HepG2 (cell line): ENCODE data around the gene KCTD19. TPM values are rescaled to one million over a fixed set of nuclear protein-coding genes. Genes with fewer than 3 reads are reported as not detected.
A peak's percentile ranks its signal among the peaks of the same experiment; 100 is the strongest.

Experiments
- JDP2 ChIP-seq: sonication (generic); formaldehyde crosslinking; IDR thresholded peaks from 2 replicates; pipeline ENCODE4 v1.8.1; 2022; ENCODE audit warnings: missing genetic modification reagents, borderline replicate concordance
- KLF13 ChIP-seq: sonication (generic); formaldehyde crosslinking; IDR thresholded peaks from 2 replicates; pipeline ENCODE4 v1.4.0; 2020; ENCODE audit warnings: mild to moderate bottlenecking, missing genetic modification reagents
- MAF1 ChIP-seq: sonication (generic); formaldehyde crosslinking; IDR thresholded peaks from 2 replicates; pipeline ENCODE4 v1.5.0; 2020; ENCODE audit warnings: missing genetic modification reagents, borderline replicate concordance
- MIER2 ChIP-seq: IDR thresholded peaks from 2 replicates; pipeline ENCODE4 v1.6.1; 2016; ENCODE audit warnings: missing biosample characterization, missing genetic modification reagents
- NPAS2 ChIP-seq: sonication (generic); formaldehyde crosslinking; IDR thresholded peaks from 2 replicates; pipeline ENCODE4 v1.8.0; 2022; ENCODE audit warnings: mild to moderate bottlenecking, missing genetic modification reagents, borderline replicate concordance
- RBAK ChIP-seq: sonication (generic); formaldehyde crosslinking; IDR thresholded peaks from 2 replicates; pipeline ENCODE4 v1.5.1; 2020; ENCODE audit warnings: mild to moderate bottlenecking, missing genetic modification reagents
- SATB2 ChIP-seq: sonication (generic); formaldehyde crosslinking; IDR thresholded peaks from 2 replicates; pipeline ENCODE4 v1.5.0; 2020; ENCODE audit warnings: missing genetic modification reagents
- ZNF251 ChIP-seq: sonication (generic); formaldehyde crosslinking; IDR thresholded peaks from 2 replicates; pipeline ENCODE4 v1.9.0; 2021; ENCODE audit warnings: mild to moderate bottlenecking, missing genetic modification reagents
- ZNF253 ChIP-seq: sonication (generic); formaldehyde crosslinking; IDR thresholded peaks from 2 replicates; pipeline ENCODE4 v1.8.0; 2022; ENCODE audit warnings: mild to moderate bottlenecking, missing genetic modification reagents, borderline replicate concordance
- ZNF296 ChIP-seq: sonication (generic); formaldehyde crosslinking; conservative IDR thresholded peaks from 2 replicates; pipeline ENCODE4 v1.5.0; 2020; ENCODE audit warnings: mild to moderate bottlenecking, missing genetic modification reagents
- ZNF543 ChIP-seq: sonication (generic); formaldehyde crosslinking; IDR thresholded peaks from 2 replicates; pipeline ENCODE4 v1.4.0; 2020; ENCODE audit warnings: mild to moderate bottlenecking, missing genetic modification reagents
- ZNF782 ChIP-seq: sonication (generic); formaldehyde crosslinking; IDR thresholded peaks from 2 replicates; pipeline ENCODE4 v1.4.0; 2020; ENCODE audit warnings: missing genetic modification reagents, mild to moderate bottlenecking, borderline replicate concordance
- ZNF788 ChIP-seq: sonication (generic); formaldehyde crosslinking; IDR thresholded peaks from 2 replicates; pipeline ENCODE4 v1.5.0; 2020; ENCODE audit warnings: mild to moderate bottlenecking, missing genetic modification reagents, borderline replicate concordance
- polyA plus RNA-seq, 8 experiments: library from polyadenylated mRNA; depleted of rRNA in 3 of 8; stranded (reverse) in 7 of 8; unstranded in 1 of 8; fragments of >200 nt; fragmentation: Illumina TruSeq in 4 of 8; extraction: Trizol in 4 of 8; gene quantifications; 2 replicates each; pipeline versions ENCODE4 v1.2.1 to v1.2.3, GENCODE V29; 2011 to 2016; ENCODE audit warnings: low read depth in 4 of 8, missing spikeins in 1 of 8, mixed read lengths in 1 of 8; ENCODE audit not compliant: insufficient read depth in 1 of 8
- total RNA-seq, 5 experiments: library from RNA; depleted of rRNA; stranded (reverse); fragments of >200 nt; fragmentation: Illumina TruSeq; extraction: Trizol; gene quantifications; 2 replicates each; pipeline ENCODE4 v1.2.3, GENCODE V29; 2016; ENCODE audit warnings: low read depth in 1 of 5
- TF ChIP-seq, protein P1 (sequence below): sonication (generic); formaldehyde crosslinking; IDR thresholded peaks from 2 replicates; pipeline ENCODE4 v1.4.0; 2020; ENCODE audit warnings: missing genetic modification reagents
- TF ChIP-seq, protein P2 (sequence below): sonication (generic); formaldehyde crosslinking; IDR thresholded peaks from 2 replicates; pipeline ENCODE4 v1.5.0; 2020; ENCODE audit warnings: mild to moderate bottlenecking, missing genetic modification reagents
- TF ChIP-seq, protein P3 (sequence below): sonication (generic); formaldehyde crosslinking; IDR thresholded peaks from 2 replicates; pipeline ENCODE4 v1.5.0; 2020; ENCODE audit warnings: missing genetic modification reagents
- TF ChIP-seq, protein P4 (sequence below): sonication (generic); formaldehyde crosslinking; IDR thresholded peaks from 2 replicates; pipeline ENCODE4 v1.4.0; 2020; ENCODE audit warnings: mild to moderate bottlenecking, missing genetic modification reagents
- TF ChIP-seq, protein P5 (sequence below): IDR thresholded peaks from 2 replicates; pipeline ENCODE4 v1.6.1; 2016

KCTD19 gene
- total and polyA plus RNA-seq, 2 of the 13 experiments (the other 11 are each of a cell fraction or from before 2014, with no cell fraction given), result not detected

DNA sequence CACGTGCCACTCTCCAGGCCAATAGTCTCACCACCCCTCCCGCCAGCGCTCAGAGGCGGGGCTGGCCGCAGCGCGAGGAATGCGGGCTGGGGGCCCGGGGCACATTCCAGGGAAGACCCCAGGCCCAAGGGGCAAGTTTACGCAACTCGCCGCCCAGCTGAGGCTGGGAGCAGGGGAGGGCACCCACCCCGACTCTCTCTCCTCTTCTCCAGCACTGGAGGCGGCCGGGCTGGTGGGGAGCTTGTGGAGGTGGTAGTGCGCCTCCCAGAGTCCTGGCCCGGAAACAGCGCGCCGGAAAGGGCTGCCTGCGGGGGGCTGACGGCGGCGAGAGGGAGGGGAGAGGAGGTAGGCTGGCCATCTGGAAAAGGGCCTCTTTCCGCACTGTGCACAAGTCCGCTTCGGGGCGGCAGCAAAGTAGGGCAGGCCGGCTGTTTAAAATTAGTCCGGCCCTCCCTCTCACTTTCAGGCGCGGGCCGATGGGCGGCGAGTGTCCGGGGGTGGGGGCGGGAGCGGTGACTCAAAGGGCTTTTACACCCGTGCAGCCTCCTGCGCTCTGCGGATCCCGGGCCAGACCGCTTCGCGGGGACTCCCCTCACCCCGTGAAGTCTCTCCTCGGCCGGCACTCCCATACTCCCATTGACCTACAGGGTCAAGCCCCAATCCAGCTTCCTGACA, 80.3 kb downstream of the KCTD19 start (continued):
- no peak for TF ChIP-seq SATB2 (CRISPR knock-in tag)
- peak; percentile 76; the same call in 1 of the 2 replicates for TF ChIP-seq RBAK (CRISPR knock-in tag)
- TF ChIP-seq, protein P1, sequence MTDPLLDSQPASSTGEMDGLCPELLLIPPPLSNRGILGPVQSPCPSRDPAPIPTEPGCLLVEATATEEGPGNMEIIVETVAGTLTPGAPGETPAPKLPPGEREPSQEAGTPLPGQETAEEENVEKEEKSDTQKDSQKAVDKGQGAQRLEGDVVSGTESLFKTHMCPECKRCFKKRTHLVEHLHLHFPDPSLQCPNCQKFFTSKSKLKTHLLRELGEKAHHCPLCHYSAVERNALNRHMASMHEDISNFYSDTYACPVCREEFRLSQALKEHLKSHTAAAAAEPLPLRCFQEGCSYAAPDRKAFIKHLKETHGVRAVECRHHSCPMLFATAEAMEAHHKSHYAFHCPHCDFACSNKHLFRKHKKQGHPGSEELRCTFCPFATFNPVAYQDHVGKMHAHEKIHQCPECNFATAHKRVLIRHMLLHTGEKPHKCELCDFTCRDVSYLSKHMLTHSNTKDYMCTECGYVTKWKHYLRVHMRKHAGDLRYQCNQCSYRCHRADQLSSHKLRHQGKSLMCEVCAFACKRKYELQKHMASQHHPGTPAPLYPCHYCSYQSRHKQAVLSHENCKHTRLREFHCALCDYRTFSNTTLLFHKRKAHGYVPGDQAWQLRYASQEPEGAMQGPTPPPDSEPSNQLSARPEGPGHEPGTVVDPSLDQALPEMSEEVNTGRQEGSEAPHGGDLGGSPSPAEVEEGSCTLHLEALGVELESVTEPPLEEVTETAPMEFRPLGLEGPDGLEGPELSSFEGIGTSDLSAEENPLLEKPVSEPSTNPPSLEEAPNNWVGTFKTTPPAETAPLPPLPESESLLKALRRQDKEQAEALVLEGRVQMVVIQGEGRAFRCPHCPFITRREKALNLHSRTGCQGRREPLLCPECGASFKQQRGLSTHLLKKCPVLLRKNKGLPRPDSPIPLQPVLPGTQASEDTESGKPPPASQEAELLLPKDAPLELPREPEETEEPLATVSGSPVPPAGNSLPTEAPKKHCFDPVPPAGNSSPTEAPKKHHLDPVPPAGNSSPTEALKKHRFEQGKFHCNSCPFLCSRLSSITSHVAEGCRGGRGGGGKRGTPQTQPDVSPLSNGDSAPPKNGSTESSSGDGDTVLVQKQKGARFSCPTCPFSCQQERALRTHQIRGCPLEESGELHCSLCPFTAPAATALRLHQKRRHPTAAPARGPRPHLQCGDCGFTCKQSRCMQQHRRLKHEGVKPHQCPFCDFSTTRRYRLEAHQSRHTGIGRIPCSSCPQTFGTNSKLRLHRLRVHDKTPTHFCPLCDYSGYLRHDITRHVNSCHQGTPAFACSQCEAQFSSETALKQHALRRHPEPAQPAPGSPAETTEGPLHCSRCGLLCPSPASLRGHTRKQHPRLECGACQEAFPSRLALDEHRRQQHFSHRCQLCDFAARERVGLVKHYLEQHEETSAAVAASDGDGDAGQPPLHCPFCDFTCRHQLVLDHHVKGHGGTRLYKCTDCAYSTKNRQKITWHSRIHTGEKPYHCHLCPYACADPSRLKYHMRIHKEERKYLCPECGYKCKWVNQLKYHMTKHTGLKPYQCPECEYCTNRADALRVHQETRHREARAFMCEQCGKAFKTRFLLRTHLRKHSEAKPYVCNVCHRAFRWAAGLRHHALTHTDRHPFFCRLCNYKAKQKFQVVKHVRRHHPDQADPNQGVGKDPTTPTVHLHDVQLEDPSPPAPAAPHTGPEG (CRISPR knock-in tag), result peak; percentile 92
- TF ChIP-seq ZNF788 (CRISPR knock-in tag), result peak; percentile 98
- TF ChIP-seq, protein P2, sequence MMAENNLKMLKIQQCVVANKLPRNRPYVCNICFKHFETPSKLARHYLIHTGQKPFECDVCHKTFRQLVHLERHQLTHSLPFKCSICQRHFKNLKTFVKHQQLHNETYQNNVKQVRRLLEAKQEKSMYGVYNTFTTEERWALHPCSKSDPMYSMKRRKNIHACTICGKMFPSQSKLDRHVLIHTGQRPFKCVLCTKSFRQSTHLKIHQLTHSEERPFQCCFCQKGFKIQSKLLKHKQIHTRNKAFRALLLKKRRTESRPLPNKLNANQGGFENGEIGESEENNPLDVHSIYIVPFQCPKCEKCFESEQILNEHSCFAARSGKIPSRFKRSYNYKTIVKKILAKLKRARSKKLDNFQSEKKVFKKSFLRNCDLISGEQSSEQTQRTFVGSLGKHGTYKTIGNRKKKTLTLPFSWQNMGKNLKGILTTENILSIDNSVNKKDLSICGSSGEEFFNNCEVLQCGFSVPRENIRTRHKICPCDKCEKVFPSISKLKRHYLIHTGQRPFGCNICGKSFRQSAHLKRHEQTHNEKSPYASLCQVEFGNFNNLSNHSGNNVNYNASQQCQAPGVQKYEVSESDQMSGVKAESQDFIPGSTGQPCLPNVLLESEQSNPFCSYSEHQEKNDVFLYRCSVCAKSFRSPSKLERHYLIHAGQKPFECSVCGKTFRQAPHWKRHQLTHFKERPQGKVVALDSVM (CRISPR knock-in tag), result peak; percentile 72
- TF ChIP-seq, protein P3, sequence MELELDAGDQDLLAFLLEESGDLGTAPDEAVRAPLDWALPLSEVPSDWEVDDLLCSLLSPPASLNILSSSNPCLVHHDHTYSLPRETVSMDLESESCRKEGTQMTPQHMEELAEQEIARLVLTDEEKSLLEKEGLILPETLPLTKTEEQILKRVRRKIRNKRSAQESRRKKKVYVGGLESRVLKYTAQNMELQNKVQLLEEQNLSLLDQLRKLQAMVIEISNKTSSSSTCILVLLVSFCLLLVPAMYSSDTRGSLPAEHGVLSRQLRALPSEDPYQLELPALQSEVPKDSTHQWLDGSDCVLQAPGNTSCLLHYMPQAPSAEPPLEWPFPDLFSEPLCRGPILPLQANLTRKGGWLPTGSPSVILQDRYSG, result peak; percentile 77; the same call in 1 of the 2 replicates
- TF ChIP-seq, protein P4, sequence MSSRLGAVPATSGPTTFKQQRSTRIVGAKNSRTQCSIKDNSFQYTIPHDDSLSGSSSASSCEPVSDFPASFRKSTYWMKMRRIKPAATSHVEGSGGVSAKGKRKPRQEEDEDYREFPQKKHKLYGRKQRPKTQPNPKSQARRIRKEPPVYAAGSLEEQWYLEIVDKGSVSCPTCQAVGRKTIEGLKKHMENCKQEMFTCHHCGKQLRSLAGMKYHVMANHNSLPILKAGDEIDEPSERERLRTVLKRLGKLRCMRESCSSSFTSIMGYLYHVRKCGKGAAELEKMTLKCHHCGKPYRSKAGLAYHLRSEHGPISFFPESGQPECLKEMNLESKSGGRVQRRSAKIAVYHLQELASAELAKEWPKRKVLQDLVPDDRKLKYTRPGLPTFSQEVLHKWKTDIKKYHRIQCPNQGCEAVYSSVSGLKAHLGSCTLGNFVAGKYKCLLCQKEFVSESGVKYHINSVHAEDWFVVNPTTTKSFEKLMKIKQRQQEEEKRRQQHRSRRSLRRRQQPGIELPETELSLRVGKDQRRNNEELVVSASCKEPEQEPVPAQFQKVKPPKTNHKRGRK, result no peak
- TF ChIP-seq NPAS2 (CRISPR knock-in tag), result no peak; the same call in 1 of the 2 replicates
- peak; percentile 94 for TF ChIP-seq ZNF543 (CRISPR knock-in tag)
- TF ChIP-seq ZNF251 (CRISPR knock-in tag), result no peak
- peak; percentile 39; the same call in 1 of the 2 replicates for TF ChIP-seq KLF13 (CRISPR knock-in tag)
- TF ChIP-seq ZNF253, result no peak
- TF ChIP-seq, protein P5, sequence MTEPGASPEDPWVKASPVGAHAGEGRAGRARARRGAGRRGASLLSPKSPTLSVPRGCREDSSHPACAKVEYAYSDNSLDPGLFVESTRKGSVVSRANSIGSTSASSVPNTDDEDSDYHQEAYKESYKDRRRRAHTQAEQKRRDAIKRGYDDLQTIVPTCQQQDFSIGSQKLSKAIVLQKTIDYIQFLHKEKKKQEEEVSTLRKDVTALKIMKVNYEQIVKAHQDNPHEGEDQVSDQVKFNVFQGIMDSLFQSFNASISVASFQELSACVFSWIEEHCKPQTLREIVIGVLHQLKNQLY (CRISPR knock-in tag), result peak; percentile 90
- peak; percentile 36; the same call in 1 of the 2 replicates for TF ChIP-seq ZNF296
- peak; percentile 39; the same call in 1 of the 2 replicates for TF ChIP-seq ZNF782 (CRISPR knock-in tag)
- 0 out of 2 replicates have a peak, but pooled peaks have one; percentile 25 for TF ChIP-seq JDP2 (CRISPR knock-in tag)
- peak; percentile 82; the same call in 1 of the 2 replicates for TF ChIP-seq MAF1
- TF ChIP-seq MIER2 (CRISPR knock-in tag), result peak; percentile 65; the same call in 1 of the 2 replicates
